ENCODE measurements around the gene NAT8L.
"Not testable (repeated sequence)": the region's sequence is repeated elsewhere in the genome, so short reads cannot be mapped to it uniquely, and the experiment has no call there.

NAT8L gene

DNA sequence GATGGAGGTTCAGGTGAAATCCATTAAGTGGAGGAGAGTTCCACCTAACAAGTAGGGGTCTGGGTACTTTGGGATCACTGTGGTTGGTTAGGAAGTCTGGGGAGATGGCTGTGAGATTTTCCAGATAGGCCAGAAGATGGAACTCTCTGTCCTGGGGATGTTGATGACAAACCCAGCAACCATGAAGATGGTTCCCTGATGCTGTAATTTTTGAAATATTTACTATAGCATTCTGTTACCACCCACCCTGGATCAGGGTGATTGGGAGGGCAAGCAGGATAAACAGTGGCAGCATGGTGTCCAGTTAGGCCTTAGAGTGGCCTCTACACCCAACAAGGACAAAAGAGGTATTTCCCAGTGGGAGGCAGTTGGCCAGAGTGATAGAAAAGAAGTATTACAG, 34.4 kb upstream of the NAT8L start:
- no peak for DNase-seq (ENCODE audit: extremely low read depth, insufficient read length)
- TF ChIP-seq, protein P1, sequence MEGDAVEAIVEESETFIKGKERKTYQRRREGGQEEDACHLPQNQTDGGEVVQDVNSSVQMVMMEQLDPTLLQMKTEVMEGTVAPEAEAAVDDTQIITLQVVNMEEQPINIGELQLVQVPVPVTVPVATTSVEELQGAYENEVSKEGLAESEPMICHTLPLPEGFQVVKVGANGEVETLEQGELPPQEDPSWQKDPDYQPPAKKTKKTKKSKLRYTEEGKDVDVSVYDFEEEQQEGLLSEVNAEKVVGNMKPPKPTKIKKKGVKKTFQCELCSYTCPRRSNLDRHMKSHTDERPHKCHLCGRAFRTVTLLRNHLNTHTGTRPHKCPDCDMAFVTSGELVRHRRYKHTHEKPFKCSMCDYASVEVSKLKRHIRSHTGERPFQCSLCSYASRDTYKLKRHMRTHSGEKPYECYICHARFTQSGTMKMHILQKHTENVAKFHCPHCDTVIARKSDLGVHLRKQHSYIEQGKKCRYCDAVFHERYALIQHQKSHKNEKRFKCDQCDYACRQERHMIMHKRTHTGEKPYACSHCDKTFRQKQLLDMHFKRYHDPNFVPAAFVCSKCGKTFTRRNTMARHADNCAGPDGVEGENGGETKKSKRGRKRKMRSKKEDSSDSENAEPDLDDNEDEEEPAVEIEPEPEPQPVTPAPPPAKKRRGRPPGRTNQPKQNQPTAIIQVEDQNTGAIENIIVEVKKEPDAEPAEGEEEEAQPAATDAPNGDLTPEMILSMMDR (IDR thresholded peaks at IDR 0.05; ENCODE audit: insufficient read depth, low read length, poor library complexity, severe bottlenecking) = no peak
- H3K36me3 ChIP-seq (ENCODE audit: control insufficient read depth, insufficient read depth, low read length) = no peaks in the 10 kb centered on the region
- no peak overlapping the region for H3K4me3 ChIP-seq (replicated peaks; ENCODE audit: low read depth, low read length)
- no peaks in the 10 kb centered on the region; the same call in 1 of the 2 replicates for H3K27me3 ChIP-seq (replicated peaks; ENCODE audit: control insufficient read depth, insufficient read depth, low read length)

DNA sequence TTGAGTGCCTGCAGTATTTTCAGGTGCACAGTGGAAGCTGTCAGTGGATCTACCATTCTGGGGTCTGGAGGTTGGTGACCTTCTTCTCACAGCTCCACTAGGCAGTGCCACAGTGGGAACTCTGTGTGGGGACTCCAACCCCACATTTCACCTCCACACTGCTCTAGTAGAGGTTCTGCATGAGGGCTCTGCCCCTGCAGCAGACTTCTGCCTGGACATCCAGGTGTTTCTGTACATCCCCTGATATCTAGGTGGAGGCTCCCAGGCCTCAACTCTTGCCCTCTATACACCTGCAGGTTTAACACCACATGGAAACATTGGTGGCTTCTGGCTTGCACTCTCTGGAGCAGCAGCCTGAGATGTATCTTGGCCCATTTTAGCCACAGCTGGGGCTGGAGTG, 33.3 kb upstream of the NAT8L start:
- Histone ChIP-seq H3K4me3 (replicated peaks; ENCODE audit: low read depth, low read length) (no peak overlapping the region), H3K27me3 (replicated peaks; ENCODE audit: control insufficient read depth, insufficient read depth, low read length) (no peaks in the 10 kb centered on the region; the same call in 1 of the 2 replicates), H3K36me3 (ENCODE audit: control insufficient read depth, insufficient read depth, low read length) (no peaks in the 10 kb centered on the region)
- TF ChIP-seq, protein P1 (IDR thresholded peaks at IDR 0.05; ENCODE audit: insufficient read depth, low read length, poor library complexity, severe bottlenecking) = no peak
- DNase-seq (ENCODE audit: extremely low read depth, insufficient read length) = no peak

DNA sequence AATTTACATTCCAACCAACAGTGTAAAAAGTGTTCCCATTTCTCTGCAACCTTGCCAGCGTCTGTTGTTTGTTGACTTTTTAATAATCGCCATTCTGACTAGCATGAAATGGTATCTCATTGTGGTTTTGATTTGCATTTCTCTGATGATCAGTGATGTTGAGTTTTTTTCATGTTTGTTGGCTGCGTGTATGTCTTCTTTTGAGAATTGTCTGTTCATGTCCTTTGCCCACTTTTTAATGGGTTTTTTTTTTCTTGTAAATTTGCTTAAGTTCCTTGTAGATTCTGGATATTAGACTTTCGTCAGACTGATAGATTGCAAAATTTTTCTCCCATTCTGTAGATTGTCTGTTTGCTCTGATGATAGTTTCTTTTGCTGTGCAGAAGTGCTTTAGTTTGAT, 32.0 kb upstream of the NAT8L start:
- DNase-seq (ENCODE audit: extremely low read depth, insufficient read length); H3K27me3 ChIP-seq (replicated peaks; ENCODE audit: control insufficient read depth, insufficient read depth, low read length); H3K4me3 ChIP-seq (replicated peaks; ENCODE audit: low read depth, low read length); H3K36me3 ChIP-seq (ENCODE audit: control insufficient read depth, insufficient read depth, low read length): not testable (repeated sequence)

DNA sequence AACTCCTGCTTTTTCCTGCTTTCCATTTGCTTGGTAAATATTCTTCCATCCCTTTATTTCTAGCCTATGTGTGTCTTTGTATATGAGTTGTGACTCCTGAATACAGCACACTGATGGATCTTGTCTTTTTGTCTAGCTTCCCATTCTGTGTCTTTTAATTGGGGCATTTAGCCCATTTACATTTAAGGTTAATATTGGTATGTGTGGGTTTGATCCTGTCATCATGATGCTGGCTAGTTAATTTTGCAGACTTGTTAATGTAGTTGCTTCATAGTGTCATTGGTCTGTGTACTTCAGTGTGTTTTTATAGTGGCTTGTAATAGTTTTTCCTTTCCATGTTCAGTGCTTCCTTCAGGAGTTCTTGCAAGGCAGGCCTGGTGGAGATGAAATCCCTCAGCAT, 28.0 kb upstream of the NAT8L start:
- not testable (repeated sequence) for H3K36me3 ChIP-seq (ENCODE audit: control insufficient read depth, insufficient read depth, low read length); H3K4me3 ChIP-seq (replicated peaks; ENCODE audit: low read depth, low read length); H3K27me3 ChIP-seq (replicated peaks; ENCODE audit: control insufficient read depth, insufficient read depth, low read length); DNase-seq (ENCODE audit: extremely low read depth, insufficient read length)

DNA sequence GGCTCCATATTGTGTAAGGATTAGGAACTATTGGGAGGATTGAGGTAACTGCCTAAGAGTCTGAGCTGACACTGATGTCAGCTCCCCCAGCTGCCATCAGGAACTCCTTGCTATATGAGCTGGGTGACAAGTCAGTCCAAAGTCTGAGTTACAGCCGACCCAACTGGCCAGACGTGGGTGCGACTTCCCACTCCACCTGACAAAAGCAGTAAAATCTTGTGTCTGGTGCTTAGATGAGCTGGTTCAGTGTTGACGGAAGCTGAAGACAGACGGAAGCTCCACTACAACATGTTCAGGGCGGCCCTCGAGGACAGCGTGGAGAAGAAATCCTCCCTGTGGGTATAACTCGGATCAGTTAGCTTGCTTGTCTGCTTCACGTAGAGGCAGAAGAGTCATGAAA, 22.8 kb upstream of the NAT8L start:
- Histone ChIP-seq H3K27me3 (replicated peaks; ENCODE audit: control insufficient read depth, insufficient read depth, low read length) (no peaks in the 10 kb centered on the region; the same call in none of the 2 replicates), H3K4me3 (replicated peaks; ENCODE audit: low read depth, low read length) (no peak overlapping the region), H3K36me3 (ENCODE audit: control insufficient read depth, insufficient read depth, low read length) (no peaks in the 10 kb centered on the region)
- no peak for DNase-seq (ENCODE audit: extremely low read depth, insufficient read length)
- TF ChIP-seq, protein P1 (IDR thresholded peaks at IDR 0.05; ENCODE audit: insufficient read depth, low read length, poor library complexity, severe bottlenecking) = no peak

DNA sequence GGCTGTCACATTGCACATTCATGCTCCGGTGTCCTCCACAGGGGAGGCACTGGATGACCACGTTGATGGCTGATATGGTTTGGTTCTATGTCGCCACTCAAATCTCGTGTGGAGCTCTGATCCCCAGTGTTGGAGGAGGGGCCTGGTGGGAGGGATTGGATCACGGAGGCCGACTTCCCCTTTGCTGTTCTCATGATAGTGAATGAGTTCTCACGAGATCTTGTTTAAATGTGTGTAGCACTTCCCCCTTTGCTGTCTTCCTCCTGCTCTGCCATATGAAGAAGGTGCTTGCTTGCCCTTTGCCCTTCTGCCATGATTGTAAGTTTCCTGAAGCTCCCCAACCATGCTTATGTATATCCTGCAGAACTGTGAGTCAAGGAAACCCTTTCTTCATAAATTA, 22.3 kb upstream of the NAT8L start:
- TF ChIP-seq, protein P1 (IDR thresholded peaks at IDR 0.05; ENCODE audit: insufficient read depth, low read length, poor library complexity, severe bottlenecking) = no peak
- H3K36me3 ChIP-seq (ENCODE audit: control insufficient read depth, insufficient read depth, low read length) = no peaks in the 10 kb centered on the region
- no peak overlapping the region for H3K4me3 ChIP-seq (replicated peaks; ENCODE audit: low read depth, low read length)
- DNase-seq (ENCODE audit: extremely low read depth, insufficient read length) = no peak
- H3K27me3 ChIP-seq (replicated peaks; ENCODE audit: control insufficient read depth, insufficient read depth, low read length) = no peaks in the 10 kb centered on the region; the same call in none of the 2 replicates

All from GM06990 (cell line).